SU-DHL-6 (cell line): ENCODE measurements around the gene PTPRN2.

Experiments used
- H2AFZ ChIP-seq: fragments of 200-600 bp; sonication (generic); 2 replicates; pipeline ENCODE4 v1.6.1; 2014; ENCODE audit warnings: low read depth, mild to moderate bottlenecking, moderate library complexity, mixed read lengths, antibody characterized with exemption, low read length; ENCODE audit not compliant: severe bottlenecking
- H3F3A ChIP-seq: fragments of 200-600 bp; shearing (Covaris generic); 2 replicates; pipeline ENCODE4 v1.6.0; 2016; ENCODE audit warnings: antibody characterized with exemption, mild to moderate bottlenecking; ENCODE audit not compliant: insufficient read depth
- H3K27ac ChIP-seq: fragments of 200-600 bp; sonication (generic); 2 replicates; pipeline ENCODE4 v1.5.1; 2016; ENCODE audit warnings: low read depth, mild to moderate bottlenecking, low read length, moderate library complexity, mixed read lengths
- H3K27me3 ChIP-seq: fragments of 200-600 bp; sonication (generic), shearing (Covaris generic); 2 replicates; pipeline ENCODE4 v1.6.0; 2014; ENCODE audit warnings: mild to moderate bottlenecking, low read length
- H3K36me3 ChIP-seq: fragments of 200-600 bp; sonication (generic); 2 replicates; pipeline ENCODE4 v1.6.1; 2014; ENCODE audit warnings: mild to moderate bottlenecking, low read length, mixed read lengths
- H3K4me2 ChIP-seq: fragments of 300-600, 200-600 bp; shearing (Covaris generic), sonication (generic); 2 replicates; pipeline ENCODE4 v1.6.0; 2014; ENCODE audit warnings: low read length, low read depth, mild to moderate bottlenecking; ENCODE audit not compliant: poor library complexity, severe bottlenecking
- H3K4me3 ChIP-seq: fragments of 200-600 bp; sonication (generic); 2 replicates; pipeline ENCODE4 v1.5.1; 2014; ENCODE audit warnings: antibody characterized with exemption, low read length, mild to moderate bottlenecking, mixed read lengths; ENCODE audit not compliant: insufficient read depth, poor library complexity, severe bottlenecking
- H3K79me2 ChIP-seq: fragments of 200-600 bp; sonication (generic); 2 replicates; pipeline ENCODE4 v1.6.1; 2014; ENCODE audit warnings: mild to moderate bottlenecking, low read length, moderate library complexity; ENCODE audit not compliant: insufficient read depth
- H3K9ac ChIP-seq: fragments of 200-600 bp; sonication (generic); 2 replicates; pipeline ENCODE4 v1.7.0; 2014; ENCODE audit warnings: mild to moderate bottlenecking, low read length
- H3K9me2 ChIP-seq: fragments of 200-600 bp; sonication (generic); replicated peaks from 2 replicates; pipeline ENCODE4 v1.6.1; 2014; ENCODE audit warnings: low read length; ENCODE audit not compliant: insufficient read depth
- H3K9me3 ChIP-seq: fragments of 200-600 bp; sonication (generic); 2 replicates; pipeline ENCODE4 v1.6.1; 2014; ENCODE audit warnings: low read length, mixed read lengths; ENCODE audit not compliant: insufficient read depth
- H4K20me1 ChIP-seq: fragments of 200-600 bp; sonication (generic); 2 replicates; pipeline ENCODE4 v1.6.1; 2014; ENCODE audit warnings: low read depth, mild to moderate bottlenecking, antibody characterized with exemption, low read length, moderate library complexity, mixed read lengths
- CTCF ChIP-seq: fragments of 200-600 bp; sonication (generic); IDR thresholded peaks from one replicate; pipeline ENCODE4 v1.5.1; 2017; ENCODE audit warnings: antibody characterized with exemption, mild to moderate bottlenecking, low read length, moderate library complexity; ENCODE audit not compliant: insufficient read depth, poor library complexity, severe bottlenecking
- EZH2phosphoT487 ChIP-seq: fragments of 200-600 bp; sonication (generic), shearing (Covaris generic); conservative IDR thresholded peaks from 2 replicates; pipeline ENCODE4 v1.6.1; 2018; ENCODE audit warnings: mild to moderate bottlenecking, antibody characterized with exemption, low read length, moderate library complexity, mixed read lengths

The PTPRN2 gene

GRCh38 chr7:158369290-158369689 is 218.3 kb downstream of the PTPRN2 start:
- H3K9me3 ChIP-seq: no peaks in the 10 kb centered on the region
- no peaks in the 10 kb centered on the region for H4K20me1 ChIP-seq
- no peaks in the 10 kb centered on the region for H3K9me2 ChIP-seq
- no peaks in the 10 kb centered on the region for H3K79me2 ChIP-seq
- H3K4me2 ChIP-seq: no peak overlapping the region
- no peak overlapping the region for H3K9ac ChIP-seq
- no peak overlapping the region for H3K27ac ChIP-seq
- no peak overlapping the region for H2AFZ ChIP-seq
- no peaks in the 10 kb centered on the region for H3F3A ChIP-seq
- no peaks in the 10 kb centered on the region for H3K27me3 ChIP-seq
- no peak overlapping the region for H3K4me3 ChIP-seq
- no peaks in the 10 kb centered on the region for H3K36me3 ChIP-seq
- TF ChIP-seq EZH2phosphoT487 (no peak), CTCF (no peak)

GRCh38 chr7:158368449-158368848 is 219.2 kb downstream of the PTPRN2 start:
- H4K20me1 ChIP-seq: no peaks in the 10 kb centered on the region
- no peak overlapping the region for H2AFZ ChIP-seq
- no peaks in the 10 kb centered on the region for H3K27me3 ChIP-seq
- no peaks in the 10 kb centered on the region for H3K36me3 ChIP-seq
- H3K9me3 ChIP-seq: no peaks in the 10 kb centered on the region
- H3K79me2 ChIP-seq: no peaks in the 10 kb centered on the region
- TF ChIP-seq CTCF (no peak), EZH2phosphoT487 (no peak)
- H3K4me3 ChIP-seq: no peak overlapping the region
- no peak overlapping the region for H3K9ac ChIP-seq
- no peaks in the 10 kb centered on the region for H3K9me2 ChIP-seq
- no peak overlapping the region for H3K4me2 ChIP-seq
- H3K27ac ChIP-seq: no peak overlapping the region
- H3F3A ChIP-seq: no peaks in the 10 kb centered on the region

- Histone ChIP-seq H3K9me2 (no peaks in the 10 kb centered on the region), H3K36me3 (no peaks in the 10 kb centered on the region), H2AFZ (no peak overlapping the region), H3K4me3 (no peak overlapping the region), H3K79me2 (no peaks in the 10 kb centered on the region), H3K4me2 (no peak overlapping the region), H3K9me3 (no peaks in the 10 kb centered on the region), H3K27me3 (no peaks in the 10 kb centered on the region), H3K9ac (no peak overlapping the region), H4K20me1 (no peaks in the 10 kb centered on the region), H3F3A (no peaks in the 10 kb centered on the region), H3K27ac (no peak overlapping the region)
- no peak for TF ChIP-seq EZH2phosphoT487
- TF ChIP-seq CTCF: no peak
Measured at GRCh38 chr7:158367634-158367982, 220.0 kb downstream of the PTPRN2 start.
